ENCODE measurements around the gene CAPZB.

The CAPZB gene

DNA sequence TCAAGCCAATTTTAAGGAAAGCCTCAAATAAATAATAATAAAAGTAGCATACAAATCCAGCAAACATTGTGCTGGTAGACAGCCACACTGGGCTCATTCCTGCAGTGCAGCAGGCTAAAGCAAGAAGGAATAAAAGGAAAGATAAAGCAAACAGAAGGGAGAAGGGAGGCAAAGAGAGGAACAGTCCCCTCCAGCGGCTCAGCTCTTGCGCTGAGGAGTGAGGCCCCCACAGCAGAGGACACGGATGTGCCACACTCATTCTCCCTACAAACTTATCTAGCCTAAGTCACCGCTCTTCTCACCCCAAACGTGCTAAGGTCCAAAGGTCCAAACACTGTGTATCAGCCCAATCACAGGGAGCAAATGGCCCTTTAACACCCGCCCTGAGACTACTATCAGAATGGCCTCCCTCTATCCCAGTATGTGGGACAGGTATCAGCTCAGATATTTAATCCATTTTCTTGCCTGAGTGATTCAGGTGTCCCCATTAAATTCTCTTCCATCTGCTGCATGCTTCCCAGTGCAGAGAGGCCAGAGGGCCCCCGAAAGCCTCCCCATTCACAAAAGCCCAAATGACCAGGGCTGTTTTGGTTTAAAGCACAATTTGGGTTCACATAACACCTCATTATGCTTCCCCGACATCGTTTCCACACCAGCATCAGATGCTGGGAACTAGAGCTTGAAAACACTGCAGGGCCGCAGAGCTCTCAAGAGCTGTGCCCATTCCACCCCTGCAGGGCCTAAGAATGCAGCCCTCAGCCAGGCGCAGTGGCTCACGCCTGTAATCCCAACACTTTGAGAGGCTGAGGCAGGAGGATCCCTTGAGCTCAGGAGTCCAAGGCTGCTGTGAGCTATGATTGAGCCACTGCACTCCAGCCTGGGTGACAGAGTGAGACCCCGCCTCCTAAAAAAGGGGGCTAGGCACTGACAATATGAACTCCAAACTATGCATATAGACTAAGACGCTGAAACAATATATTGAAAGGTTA lies 17.8 kb downstream of the CAPZB start:
- FAIRE-seq: no peak

DNA sequence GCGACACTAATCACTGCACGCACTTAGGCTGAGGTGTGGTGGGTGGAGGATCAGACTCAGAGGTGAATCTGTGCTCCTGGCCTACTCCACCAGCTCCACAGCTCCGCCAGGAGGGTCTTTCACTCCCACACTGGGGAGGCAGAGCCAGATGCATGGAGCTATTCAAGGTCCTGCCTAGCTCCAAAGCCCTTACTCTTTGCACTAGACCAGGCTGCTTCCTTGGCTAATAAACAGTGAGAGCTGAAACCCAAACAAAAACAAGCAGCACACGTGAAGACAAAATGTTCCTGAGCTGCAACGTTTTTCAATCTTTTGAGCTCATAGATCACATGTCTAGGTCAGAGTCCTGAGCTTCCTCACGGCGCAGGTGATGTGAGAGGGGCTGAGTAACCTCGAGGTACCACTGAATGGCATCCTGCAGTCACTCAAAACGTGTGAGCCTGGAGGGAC lies 19.2 kb downstream of the CAPZB start:
- FAIRE-seq: no peak

DNA sequence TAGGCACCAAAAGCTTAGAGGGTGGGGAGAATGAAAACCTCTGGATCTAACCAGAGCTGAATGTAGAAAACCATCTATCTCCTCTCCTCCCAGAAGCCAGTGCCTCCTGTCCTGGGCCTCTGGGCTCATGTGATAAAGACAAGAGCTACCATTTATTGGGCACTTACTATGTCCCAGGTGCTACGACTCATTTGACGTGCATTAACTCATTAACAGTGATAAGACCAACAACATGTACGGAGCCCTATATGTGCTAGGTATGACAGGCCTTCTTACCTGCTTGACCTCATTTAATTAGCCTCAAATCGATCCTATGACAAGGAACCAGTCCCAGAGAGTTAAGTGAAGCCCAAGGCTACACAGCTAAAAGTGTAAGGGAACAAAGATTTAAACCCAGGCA lies 19.7 kb downstream of the CAPZB start:
- no peak for FAIRE-seq

DNA sequence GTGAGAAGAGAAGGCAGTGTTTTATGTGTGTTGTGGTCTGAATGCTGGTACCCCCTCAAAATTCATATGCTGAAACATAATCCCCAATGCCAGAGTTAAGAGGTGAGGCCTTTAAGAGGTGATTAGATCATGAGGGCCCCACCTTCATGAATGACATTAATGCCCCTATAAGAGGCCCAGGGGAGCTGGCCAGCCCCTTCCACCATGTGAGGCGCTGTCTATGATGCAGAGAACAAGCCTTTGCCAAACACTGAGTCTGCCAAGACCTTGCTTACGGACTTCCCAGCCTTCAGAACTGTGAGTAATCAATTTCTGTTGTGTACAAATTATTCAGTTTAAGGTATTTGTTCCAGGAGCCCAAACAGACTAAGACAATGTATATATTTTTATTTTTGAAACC lies 20.2 kb downstream of the CAPZB start:
- FAIRE-seq: no peak

DNA sequence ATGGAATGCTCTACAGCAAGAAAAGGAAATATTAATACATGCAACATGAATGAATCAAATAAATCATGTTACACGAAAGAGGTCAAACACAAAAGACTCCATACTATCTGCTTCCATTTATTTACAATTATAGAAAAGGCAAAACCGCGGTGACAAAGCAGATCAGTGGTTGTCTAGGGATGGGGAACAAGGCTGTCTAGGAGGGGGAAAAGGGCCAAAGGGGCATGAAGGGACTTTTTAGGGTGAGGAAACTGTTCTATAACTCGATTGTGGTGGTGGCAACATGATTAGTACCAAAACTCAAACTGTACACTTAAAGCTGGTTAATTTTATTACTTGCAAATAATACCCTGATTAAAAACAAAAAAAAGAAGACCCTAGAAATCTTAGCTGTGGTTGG lies 20.6 kb downstream of the CAPZB start:
- FAIRE-seq: no peak

DNA sequence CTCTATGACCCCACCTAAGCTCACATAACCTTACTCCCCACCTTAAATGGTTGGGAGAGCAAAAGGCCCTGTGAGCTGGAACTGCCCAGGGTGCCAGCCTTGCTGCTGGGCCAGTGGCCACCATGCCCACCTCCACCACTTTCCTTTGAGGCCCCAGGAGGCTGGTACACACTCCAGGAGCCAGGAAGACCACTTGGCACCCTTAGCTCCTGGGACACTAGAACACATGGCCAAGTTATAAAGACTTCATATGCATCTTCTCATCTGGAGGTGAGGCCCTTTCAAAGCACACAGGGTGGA lies 21.9 kb downstream of the CAPZB start:
- FAIRE-seq: no peak

DNA sequence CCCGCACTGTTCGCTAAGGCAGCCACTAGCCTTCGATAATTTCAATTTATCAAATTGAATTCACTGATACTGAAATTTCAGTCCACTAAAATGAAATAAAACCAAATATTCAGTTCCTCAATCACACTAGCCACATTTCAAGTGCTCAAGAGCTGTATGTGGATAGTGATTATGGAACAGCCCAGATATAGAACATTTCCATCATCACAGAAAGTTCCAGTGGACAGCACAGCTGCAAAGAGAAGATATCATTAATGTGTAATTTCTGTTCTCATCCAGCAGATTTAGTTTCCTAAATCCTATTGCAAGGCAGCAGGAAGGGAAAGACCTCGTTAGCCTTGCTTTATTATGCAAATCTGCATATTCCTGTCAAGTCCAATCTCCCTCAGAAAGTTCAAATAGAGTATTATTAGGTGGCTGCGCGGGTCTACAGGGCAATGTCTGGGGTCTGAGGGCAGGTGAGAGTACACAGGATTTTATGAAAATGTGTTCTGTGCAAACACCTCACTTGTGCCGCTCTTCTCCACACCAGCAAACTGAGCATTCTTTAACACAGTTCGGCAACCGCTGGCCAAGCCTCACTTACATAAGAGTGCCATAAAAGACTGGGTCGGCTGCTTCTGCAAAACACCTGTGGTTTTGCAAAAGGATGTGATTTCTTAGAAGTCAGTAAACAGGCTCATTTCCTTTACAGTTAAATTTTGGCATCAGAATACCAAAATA lies 22.4 kb downstream of the CAPZB start:
- FAIRE-seq: no peak

DNA sequence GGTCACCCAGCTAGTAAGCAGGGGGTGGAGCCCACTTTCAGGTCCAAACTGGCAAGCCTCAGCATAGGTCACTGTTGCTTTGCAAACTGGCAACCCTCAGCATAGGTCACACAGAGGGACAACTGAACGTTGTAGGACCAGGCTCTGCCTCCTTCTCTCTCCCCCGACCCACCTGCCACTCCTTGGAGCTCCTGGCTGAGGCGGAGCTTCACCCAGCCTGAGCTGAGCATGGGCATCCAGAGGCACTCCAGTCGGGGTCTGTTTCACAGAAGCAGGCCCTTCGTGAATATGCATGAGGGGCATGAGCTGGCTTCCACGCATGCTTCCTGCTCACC lies 24.2 kb downstream of the CAPZB start:
- FAIRE-seq: no peak

DNA sequence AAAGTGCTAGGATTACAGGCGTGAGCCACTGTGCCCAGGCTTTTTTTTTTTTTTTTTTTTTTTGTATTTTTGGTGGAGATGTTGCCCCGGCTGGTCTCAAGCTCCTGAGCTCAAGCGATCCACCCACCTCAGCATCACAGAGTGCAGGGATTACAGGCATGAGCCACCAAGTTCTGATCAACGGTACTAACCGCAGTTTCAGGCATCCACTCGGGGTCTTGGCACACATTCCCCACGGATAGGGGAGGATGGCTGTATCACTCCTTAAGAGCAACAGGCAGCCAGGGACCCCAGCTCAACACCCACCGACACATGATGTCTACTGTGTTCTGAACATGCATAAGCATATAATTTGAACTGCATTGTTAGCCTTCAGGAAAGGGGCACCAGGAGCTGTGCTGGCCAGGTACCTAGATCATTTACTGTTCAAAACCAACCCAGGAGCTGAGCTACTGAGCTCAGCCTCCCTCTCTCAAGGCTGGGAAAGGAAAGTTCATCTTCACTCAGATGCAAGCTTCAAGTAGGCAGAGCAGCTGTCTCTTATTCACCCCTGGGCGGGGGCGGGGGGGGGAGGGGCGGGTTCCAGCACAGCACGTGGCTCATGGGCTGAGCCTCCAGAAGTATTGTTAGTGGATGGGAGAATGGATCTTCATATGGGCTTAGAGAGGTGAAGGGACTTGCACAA lies 24.7 kb downstream of the CAPZB start:
- FAIRE-seq: no peak

DNA sequence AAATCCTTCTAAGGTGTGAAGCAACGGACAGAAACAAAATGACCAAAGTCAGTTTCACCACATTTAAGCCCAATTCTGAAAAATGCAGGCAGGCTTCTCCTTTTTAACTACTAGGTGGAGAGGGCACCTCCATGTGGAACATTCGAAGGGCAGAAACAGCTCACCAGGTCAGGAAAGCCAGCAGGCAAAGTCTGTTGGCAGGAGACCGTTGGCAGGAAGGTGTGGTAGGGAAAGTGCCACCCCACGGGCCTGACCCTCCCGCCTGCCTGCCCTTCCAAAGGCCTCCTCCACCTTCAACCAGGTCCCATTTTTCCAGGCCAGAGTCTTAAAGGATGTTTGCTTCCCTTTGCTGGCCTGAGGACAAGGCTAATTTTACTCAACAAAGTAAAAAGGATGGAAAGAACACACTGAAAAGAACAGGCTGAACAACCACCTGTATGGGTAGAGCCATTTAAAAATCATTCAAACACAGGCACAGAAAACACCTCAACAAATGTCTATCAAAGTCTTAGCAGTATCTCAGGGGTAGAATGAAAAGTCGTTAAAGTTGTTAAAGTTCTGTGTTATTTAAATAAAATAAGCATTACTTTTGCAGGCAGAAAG lies 26.4 kb downstream of the CAPZB start:
- no peak for FAIRE-seq

DNA sequence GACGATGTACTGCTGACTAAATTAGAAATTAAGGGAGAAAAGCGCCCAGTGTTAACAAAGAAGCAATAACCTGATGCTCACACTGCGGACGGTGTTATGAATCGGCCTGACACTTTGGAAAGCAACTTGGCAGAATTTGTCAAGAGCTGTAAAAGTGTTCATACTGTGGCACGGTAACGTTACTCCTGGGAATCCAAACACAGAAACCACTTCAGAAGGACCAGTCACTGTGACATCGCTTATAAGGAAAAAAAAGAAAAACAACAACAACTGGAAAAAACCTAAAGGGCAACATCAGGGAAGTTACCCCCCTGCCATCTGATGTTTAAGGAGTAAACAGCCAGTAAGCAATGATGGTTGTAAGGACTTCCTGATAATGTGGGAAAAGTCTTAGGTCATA lies 27.7 kb downstream of the CAPZB start:
- FAIRE-seq: no peak

DNA sequence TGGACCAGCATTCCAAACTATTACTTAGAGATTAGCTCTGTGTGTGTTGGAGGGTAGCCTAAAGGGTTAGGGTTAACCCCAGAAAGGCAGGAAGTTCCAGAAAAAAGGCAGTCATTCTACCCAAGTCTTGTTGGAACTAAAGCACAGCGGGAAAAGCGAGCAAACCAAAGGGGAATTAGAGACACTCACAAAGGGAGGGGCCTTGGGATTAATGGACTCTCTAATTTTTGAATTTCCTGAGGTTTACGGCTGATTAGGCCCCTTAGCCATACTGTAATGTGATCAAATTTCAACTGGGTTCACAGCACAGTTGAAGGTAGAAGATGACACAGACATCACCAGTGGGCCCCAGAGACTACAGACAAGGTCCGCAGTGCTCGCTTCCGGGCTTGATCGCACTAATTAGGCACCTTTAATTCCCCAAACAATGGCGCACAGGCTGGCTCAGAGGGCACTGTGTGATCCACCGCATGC lies 28.3 kb downstream of the CAPZB start:
- no peak for FAIRE-seq

DNA sequence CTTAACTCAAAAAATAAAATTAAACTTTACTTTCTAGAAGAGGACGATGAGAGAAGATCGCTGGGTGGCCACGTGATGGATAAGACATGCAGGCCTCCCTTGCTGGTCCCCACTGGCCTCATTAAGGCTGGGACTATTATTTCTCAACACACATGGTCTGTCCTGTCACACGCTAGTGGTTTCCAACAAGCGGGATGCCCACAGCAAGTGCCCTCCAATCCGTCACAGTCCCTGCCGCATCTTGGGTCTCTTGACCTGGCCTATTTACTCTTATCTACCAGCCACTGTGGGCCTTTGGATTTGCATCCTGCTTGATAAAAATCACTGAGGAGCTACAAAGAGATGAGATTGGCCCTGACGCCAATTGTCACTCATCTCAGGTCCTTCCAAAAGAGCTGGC lies 30.0 kb downstream of the CAPZB start:
- no peak for FAIRE-seq

DNA sequence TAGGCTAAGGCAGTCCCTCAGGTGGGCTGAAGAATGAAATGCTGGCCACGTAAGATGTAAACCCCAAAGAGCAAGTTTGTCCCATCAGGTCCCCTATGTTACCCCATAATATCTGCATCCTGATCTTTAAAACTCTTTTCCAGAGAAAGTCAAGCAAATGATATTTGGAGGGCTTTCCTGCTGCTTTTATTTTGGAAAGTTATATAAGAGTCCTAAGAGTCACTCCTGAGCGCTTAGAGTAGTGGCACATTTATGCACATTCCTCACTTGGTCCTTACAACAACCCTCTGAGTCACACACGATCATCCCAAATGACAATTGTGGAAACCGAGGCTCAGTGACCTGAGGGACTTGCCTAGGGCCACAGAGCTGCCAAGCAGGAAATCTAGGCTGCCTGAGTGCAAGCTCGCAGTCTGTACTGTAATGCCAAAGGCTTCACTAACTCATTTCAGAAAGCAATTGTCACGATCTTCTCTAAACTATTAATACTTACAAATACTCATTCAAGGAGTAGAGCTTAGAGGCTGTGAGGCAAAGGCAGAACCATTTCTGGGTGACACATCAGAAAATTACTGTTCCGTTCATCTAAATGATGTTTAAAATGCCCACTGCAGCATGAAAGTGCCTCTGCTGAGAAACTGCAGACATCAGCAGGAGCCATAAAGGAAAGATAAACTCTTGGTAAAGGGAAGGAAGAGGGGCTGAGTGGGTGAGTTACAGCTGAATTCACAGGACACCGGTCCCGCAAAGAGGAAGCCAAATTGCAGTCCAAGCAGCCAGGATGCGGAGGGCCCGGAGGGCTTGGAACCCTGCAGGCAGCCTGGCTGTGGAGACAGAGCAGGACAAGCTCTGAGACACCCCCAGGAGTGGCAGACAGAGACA lies 30.8 kb downstream of the CAPZB start:
- FAIRE-seq: no peak

DNA sequence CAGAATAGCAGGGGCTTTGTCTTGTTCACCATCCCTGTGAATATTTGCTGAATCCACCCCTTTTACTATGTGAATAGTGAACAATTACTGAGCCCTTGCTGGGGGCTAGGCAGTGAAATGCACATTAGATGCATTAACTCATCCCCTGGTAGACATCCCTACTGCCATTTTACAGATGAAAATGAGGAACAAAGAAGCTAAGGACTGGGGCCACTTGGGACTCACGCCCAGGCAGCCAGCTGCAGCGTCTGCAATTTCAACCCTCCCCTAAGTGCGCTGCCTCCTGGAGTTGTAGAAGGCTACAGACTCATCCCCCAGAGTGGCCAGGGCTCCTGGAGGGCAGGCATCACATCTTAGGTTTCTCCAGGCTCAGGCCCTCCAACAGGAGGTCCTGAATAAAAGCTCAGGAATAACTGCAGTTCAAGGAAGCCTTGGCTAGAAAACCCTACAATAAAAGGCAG lies 31.6 kb downstream of the CAPZB start:
- no peak for FAIRE-seq

DNA sequence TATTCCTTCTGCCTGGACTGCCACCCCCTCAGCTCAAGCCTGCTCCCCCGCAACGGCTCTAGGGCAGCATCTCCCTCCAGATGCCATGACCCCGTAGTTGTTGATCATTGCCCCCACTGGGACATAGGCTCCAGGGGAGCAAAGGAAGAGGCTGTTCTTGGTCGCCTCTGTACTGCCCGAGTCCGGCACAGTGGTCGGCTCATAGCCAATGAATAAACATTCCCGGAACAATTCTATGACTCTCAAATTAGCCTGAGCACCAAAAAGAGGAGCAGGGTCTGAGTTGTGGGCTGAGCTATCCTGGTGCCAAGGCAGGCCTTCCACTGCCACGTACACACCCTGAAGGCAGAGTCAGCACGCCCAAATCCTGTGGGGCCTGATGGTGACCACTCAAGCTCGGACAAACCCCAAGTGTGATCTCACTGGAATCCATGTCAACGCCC lies 33.1 kb downstream of the CAPZB start:
- no peak for FAIRE-seq

DNA sequence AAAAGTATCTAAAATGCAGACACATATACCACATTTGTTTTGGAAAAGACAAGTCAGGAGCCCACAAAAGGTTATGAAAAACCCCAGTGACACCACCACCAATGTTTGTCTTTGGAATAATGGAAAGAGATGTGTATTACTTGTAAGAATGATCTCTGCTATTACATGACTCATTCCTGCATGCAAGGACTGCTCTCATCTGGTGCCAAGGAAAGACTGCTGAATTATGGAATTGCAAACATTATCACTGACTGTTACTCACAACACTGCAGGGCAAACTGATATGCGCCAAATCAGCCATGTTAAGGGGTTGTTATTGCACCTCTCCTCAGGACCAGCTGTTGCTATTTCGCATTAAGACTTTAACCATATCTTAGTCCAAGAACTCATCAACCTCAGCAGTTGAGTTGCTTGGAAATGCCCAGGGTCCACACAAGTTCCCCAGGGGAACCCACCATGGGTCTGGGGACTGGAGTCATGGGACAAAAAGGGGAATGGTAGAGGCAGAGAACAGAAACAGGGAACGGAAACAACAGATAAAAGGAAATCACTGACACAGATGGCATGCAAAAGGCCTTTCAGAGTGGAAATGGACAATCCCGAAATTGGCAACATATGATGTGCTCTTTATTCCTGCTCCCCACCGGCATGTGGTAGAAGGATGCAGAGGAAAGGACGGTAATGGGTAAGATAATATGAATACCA lies 34.4 kb downstream of the CAPZB start:
- no peak for FAIRE-seq

DNA sequence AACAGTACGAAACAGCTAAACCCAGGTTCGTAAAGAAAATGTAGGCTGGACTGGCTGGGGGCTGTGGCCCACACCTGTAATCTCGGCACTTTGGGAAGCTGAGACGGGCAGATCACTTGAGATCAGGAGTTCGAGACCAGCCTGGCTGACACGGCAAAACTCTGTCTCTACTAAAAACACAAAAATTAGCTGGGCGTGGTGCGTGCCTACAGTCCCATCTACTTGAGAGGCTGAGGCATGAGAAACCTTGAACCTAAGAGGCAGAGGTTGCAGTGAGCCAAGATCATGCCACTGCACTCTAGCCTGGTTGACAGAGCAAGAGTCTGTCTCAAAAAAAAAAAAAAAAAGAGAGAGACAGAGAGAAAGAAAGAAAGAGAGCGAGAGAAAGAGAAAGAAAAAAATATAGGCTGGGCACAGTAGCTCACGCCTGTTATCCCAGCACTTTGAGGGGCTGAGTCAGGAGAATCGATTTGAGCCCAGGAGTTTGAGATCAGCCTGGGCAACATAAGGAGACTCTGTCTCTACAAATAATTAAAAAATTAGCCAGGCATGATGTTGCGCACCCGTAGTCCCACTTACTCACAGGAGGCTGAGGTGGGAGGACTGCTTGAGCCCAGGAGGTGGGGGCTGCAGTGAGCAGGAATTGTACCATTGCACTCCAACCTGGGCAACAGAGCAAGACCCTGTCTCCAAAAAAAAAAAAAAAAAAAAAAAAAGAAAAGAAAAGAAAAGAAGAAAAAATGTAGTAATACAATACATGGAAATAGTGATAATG lies 35.7 kb downstream of the CAPZB start:
- no peak for FAIRE-seq

DNA sequence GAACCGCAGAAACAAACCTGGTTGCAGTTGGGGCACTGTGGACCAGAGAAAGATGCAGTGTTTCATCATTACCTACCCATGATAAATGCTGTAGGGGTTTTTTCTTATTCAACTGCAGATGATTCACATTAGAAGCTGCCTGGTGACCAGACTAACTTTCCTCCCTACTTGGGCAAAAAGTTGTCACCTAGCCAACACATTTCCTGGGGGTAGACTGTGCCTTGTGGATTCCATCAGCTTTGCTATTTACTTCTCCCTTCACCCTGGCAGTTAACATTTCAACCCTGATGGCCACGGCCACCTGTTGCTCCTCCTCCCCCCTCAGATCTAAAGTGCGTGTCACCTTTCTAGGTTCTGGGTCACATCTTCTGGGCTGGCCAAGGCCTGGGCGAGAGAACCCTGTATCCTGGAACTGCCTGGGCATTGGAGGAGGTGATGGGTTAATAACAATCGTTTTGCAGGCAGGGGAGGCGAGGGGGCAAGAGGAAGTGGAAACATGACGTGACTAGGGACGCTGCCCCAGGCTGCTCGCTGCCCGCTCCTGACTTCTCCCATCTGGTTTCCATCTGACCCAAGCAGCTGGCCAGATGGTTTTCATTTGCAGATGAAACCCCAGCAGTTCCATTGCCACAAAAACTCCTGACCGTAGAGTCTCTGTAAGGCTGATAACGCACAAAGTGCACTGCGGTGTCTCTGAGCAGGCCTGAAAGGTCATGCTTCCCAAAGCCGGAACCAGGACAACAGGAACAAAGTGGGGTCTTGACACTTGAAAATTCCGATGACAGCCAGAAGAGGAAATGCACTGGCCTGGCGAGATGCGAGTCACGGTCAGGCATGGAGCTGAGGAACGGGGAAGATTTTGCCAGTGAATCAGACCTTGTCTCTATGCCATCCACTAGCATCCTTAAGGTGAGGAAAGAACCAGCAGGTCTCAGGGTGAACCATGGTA lies 36.6 kb downstream of the CAPZB start:
- no peak for FAIRE-seq
